NB4 (cell line): ENCODE measurements around the gene ADCY2.
A peak's percentile ranks its signal among the peaks of the same experiment; 100 is the strongest.

ENCODE experiments used
- DNase-seq: peaks from one replicate; pipeline ENCODE4 v3.0.0; 2010; ENCODE audit warnings: low read depth
- H3K4me3 ChIP-seq: one replicate; pipeline ENCODE4 v1.5.1; 2011; ENCODE audit warnings: mild to moderate bottlenecking, low read depth, low read length, moderate library complexity
- MAX ChIP-seq: IDR thresholded peaks from 2 replicates; pipeline ENCODE4 v1.6.1; 2011; ENCODE audit warnings: low read depth, low read length
- MYC ChIP-seq: IDR thresholded peaks from 2 replicates; pipeline ENCODE4 v1.6.1; 2011; ENCODE audit warnings: low read depth, low read length
- POLR2A ChIP-seq: IDR thresholded peaks from 2 replicates; pipeline ENCODE4 v1.6.1; 2011; ENCODE audit warnings: mild to moderate bottlenecking; ENCODE audit not compliant: insufficient read length; ENCODE audit errors: extremely low read depth
- TF ChIP-seq, protein P1 (sequence below): IDR thresholded peaks from one replicate; pipeline ENCODE4 v1.5.1; 2012; ENCODE audit warnings: low read depth, low read length

ADCY2 gene

DNA sequence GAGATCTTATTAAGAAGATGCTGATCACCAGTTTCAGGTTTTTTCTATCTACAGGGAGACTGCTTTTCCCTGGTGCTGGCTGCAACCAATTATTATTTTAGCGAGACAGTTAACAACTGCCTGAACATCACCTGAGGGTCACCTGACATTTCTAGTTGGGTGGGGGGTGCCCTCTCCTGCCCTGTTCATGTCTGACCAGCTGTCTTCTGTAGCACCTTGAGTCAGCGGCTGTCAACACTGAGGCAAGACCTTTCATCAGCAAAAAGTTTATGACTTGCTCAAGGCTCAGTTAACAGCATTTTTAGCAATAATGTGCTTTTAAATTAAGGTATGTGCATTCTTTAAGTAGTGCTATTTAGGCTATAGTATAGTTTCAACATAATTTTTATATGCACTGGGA lies 58.0 kb downstream of the ADCY2 start:
- DNase-seq, result no peak
- TF ChIP-seq MYC (no peak), POLR2A (no peak), MAX (no peak)
- TF ChIP-seq, protein P1, sequence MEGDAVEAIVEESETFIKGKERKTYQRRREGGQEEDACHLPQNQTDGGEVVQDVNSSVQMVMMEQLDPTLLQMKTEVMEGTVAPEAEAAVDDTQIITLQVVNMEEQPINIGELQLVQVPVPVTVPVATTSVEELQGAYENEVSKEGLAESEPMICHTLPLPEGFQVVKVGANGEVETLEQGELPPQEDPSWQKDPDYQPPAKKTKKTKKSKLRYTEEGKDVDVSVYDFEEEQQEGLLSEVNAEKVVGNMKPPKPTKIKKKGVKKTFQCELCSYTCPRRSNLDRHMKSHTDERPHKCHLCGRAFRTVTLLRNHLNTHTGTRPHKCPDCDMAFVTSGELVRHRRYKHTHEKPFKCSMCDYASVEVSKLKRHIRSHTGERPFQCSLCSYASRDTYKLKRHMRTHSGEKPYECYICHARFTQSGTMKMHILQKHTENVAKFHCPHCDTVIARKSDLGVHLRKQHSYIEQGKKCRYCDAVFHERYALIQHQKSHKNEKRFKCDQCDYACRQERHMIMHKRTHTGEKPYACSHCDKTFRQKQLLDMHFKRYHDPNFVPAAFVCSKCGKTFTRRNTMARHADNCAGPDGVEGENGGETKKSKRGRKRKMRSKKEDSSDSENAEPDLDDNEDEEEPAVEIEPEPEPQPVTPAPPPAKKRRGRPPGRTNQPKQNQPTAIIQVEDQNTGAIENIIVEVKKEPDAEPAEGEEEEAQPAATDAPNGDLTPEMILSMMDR, result no peak
- no peak overlapping the region for H3K4me3 ChIP-seq

DNA sequence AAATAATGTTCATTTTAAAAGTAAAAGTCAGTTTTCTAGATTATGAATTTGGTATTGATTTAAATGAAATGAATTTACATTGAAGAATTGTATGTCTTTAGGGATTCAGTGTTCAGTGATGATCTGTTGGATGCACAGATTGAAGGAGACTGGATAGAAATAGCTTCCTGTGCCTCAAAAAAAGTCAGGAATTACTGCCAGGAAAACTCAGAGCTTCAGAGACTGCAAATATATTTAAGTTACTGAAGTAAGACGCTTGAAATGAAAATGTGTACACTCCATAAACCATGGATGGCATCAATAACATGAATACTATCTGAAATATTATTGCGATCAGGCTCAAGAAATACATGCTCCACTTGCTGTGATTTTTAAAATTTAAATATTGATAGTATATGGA lies 60.3 kb downstream of the ADCY2 start:
- TF ChIP-seq MYC (no peak), MAX (no peak), POLR2A (no peak)
- TF ChIP-seq, protein P1, result no peak
- no peak for DNase-seq
- H3K4me3 ChIP-seq, result no peak overlapping the region

- TF ChIP-seq POLR2A, result no peak
- no peak for TF ChIP-seq MAX
- no peak overlapping the region for H3K4me3 ChIP-seq
- no peak for DNase-seq
Observed at GRCh38 chr5:7461371-7461770, 65.4 kb downstream of the ADCY2 start.

DNA sequence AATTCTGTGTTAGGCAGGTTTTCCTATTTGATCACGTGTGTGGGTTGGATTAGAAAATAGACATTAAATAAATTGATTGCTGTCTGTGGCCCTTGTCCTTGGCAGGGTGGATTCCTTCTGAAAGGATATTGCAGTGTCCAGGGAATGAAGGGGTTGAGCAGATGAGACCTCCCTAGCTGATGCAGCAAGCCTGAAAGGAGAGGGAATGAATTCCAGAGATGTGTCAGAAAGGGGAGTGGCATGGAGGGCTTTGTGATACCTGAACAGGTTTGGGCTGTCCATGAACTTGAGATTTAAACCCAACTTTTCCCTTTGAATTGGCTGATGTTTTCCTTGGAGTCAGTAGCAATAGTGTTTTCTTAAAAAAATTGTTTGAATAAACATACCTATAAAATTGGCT lies 66.8 kb downstream of the ADCY2 start:
- no peak for TF ChIP-seq MYC
- TF ChIP-seq, protein P1, result no peak
- no peak for TF ChIP-seq MAX
- TF ChIP-seq POLR2A, result no peak
- DNase-seq, result no peak
- no peak overlapping the region for H3K4me3 ChIP-seq

- no peak overlapping the region for H3K4me3 ChIP-seq
- TF ChIP-seq, protein P1, result no peak
- TF ChIP-seq MAX, result no peak
- no peak for TF ChIP-seq MYC
- TF ChIP-seq POLR2A, result no peak
- DNase-seq, result peak; percentile 11
Observed at GRCh38 chr5:7464182-7464581, 68.2 kb downstream of the ADCY2 start.

DNA sequence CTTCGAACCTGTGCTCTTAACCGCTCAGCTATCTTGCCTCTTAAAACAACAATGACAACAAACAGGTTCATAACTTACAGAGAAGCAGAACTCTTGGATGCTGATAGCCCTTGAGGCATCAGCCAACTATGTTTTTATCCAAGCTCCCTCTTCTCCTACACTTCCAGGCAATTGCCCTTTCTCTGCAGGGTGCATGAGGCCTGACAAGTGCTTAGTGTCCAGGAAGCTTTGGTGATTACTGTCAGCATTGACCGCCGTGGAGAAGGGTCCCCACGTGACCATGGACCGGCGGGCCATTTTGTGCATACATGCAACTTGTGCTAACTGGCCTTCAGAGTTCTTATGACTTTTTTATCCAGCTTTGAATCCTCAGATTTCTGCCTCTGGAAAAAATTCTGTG lies 71.2 kb downstream of the ADCY2 start:
- H3K4me3 ChIP-seq, result no peak overlapping the region
- TF ChIP-seq MYC (no peak), MAX (no peak), POLR2A (no peak)
- TF ChIP-seq, protein P1, result no peak
- DNase-seq, result no peak
